NCI-H2227 (cell line): ENCODE results near the gene ABLIM1.

Source experiments
- DNase-seq: peaks from one replicate; lab custom pipeline; 2025; ENCODE audit not compliant: unreplicated experiment; lab: John Stamatoyannopoulos, UW

The ABLIM1 gene

DNA sequence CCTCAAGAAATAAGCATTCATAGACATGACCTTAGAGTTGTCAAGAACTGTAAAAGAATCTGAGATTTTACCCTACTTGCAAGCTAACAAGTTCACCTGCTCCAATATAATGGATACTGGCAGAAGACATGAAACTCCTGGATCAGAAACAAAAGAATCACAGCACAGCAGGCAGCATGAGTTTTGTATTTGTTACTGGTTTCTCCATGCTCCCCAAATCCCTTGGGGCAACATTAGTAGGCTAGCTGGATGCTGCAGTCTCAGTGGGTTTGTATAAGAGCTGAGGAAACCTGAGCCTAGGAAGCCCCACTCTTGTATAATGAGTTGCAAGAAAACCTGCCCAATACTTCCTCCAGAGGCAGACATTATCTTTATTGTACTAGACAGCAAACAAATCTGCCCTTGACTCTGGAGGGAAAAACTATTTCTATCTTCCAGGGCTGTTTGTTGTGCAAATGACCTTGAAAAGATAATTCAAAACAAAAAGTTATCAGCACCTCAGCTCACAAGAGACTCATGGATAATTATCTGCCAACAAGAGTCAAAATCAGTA lies 64.8 kb downstream of the ABLIM1 start:
- DNase-seq, result no peak

DNA sequence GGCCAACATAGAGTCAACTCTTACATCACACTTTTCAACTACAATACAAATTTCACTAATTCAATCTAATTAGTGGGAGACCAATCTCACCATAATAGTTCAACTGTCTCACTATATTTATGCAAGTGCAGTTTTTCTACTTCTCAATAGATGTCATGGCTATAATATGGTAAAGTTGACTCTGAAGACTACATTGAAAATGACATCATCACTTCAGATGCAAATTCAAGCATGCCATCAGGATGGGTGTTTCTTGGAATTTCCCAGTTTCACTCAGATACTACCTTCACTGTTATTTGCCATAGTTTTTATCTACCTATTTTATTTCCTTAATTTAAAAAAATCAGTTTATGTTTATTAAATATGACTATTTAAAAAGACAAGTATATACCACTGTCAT lies 67.1 kb downstream of the ABLIM1 start:
- DNase-seq, result no peak

DNA sequence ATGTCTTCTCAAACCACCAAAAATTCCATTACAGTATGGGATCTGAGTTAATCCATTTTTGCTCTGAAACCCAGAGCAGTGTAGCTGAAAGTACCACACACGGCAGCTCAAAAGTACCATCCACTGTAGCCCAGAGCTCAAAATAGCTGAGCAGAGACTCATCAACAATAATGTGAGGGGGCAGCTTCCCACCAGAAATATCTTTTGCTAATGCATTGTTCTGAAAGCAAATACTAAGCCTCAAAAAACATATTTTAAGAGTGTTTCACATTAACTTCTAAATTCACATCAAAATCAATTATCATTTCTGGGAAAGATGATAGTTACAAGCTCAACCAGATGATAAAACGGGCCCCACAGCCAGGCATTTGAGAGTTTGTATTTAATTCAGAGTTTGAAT lies 73.7 kb downstream of the ABLIM1 start:
- DNase-seq, result no peak

DNA sequence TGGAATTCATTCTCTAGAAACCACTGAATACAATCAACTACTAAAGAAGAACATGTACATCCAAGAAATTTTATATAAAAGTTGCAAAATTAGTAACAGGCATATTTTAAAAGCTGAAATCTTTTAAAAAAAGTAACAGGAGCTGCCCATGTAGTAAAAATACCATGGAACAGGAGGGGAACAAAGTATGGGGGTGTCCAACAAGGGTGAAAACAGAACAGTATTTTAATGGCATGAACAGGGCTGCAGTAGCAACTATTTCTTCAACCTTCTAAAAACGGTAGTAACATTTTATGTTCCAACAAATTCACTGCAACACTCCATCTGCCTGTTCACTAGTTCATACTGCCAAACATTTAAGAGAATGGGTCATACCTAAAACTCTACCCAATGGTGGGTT lies 77.0 kb downstream of the ABLIM1 start:
- no peak for DNase-seq

DNA sequence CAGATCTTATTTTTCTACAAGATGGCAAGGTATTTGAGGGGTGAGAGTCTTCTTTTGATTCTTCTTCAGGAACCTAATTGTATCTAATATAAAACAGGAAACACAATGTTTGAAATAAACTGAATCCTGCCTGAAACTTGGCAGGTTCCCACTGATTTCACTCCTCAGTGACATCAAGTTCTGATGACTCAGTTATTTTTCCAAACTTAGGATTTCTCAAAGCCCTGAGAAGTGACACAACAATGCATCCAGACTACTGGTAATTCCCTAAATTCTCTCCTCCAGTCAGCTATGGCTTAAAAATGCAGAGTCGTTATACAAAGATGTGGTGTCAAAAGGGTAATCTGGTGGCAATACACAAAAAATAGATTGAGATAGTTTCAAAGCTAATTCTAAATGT lies 80.9 kb downstream of the ABLIM1 start:
- no peak for DNase-seq

DNA sequence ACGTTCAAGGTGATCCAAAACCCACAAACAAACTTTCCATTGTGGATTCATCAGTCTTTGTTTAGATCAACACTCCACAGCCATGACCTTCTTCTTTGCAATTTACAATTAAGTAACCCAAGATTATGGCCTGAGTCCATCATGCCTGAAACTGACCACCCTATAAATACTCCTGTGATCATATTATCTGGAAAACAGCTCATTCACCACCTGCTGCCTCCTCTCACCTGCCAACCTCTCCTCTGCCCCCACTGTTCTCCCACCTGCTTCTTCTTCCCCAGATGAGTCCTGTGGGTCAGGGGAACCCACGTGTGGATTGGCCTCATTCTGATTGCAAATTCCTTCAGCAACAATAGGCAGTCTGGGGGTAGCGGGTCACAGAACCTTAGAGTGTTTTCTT lies 81.4 kb downstream of the ABLIM1 start:
- no peak for DNase-seq

DNA sequence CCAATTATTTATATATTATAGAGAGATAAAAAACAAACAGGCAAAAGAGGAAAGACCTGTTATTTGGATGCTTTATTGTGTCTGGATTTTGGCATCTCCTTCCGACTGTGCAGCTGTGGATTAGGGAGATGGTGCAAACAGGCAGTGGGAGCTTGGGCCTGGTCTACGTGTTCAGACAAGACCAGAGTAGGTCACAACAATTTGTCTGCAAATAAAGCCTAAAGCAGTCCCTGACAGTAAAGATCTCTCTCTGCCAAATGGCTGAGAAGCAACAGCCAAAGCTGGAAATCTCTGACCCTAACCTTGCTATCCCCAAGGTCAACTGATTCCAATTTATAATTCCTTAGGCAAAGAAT lies 82.0 kb downstream of the ABLIM1 start:
- no peak for DNase-seq

DNA sequence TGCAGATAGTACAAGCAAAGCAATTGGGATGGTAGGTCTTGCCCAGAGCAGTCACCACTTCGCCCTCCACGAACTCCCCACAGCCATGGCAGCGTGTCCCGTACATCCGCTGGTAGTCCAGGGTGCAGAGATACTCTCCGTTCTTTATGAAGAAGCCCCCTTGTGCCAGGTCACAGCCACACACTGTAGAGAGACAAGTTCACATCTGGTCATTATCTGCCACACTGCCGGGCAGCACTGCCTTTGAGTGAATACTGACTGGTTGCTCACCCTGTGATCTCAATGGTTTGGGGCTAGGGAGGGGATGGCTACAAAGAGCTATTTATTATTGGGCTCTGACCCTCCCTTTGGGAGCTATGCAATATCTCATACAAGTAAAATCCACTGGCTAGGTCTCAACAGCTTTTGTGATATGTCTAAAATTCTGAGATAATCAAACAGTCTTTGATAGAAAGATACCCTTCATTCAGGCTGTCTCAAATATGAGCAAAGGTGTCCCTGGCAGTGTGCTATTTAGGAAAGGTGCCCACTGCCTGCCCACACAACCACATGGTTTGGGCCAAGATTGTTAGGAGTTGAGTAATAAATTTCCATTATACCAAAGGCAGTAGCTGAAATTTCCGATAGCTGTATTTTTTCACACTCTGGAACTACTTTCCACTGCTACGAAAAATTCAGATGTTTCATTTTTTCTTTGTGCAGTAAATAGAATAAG lies 82.5 kb downstream of the ABLIM1 start:
- no peak for DNase-seq

DNA sequence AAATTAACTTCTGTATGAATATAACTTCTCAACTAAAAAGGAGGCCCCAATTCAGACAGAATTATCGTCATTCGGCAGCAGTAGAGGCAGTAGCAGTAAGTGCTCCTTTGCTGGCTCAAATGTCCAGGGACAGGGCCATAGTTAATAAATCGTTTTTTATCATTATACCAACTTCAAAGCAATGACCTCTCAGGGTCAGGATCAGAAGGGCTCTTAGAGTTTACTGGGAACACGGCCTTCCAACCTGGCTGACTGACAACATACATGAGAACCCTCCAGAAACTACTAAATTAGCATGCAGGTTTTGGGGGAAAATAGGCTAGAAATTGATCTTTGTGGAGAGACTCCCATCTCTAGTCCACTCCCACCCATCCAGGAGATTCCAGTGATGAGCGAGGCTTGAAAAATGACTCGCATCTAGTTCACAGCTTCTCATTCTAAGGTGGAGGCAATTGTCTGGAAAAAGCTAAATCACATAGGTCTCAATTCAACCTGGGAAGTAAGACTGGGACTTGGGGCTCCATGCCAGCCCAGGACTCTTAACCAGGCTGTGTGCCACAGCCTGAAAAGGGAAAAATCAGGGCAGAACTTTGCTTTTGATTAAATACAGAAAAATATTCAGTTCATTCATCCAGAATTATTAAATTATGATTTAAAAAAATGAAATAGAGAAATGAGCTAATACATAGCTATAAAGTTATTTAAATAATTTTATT lies 84.6 kb downstream of the ABLIM1 start:
- DNase-seq, result no peak

DNA sequence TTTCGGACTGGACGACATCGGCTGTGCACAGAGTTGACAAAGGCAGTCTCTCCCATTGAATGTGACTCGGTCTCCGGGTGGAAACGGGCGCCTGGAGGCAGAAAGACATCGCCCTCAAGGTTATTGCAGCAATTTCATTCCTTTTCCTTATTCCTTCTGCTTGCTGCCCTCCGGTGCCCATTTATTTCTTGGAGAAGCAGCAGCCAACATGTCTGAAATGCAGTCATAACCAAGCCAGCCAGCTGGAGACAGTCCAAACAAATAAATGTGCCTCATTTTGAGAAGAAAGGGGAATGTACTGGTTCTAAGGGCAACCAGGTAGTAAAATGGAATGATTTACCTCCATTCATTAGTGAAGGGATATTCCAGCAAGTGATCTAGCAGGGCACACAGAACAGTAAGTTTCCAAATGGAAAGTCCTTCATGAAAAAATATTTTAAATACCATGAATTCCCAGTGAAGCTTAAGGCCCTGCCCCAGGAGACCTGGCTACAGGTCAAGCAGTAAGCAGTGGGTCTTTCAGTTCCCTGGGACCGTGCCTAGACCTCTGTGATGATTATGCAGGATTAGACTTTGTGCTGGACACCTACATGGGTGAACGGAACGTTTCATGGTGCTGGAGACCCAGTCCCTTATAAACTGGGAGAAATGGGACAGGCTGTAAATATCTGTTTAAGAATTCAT lies 86.6 kb downstream of the ABLIM1 start:
- DNase-seq, result no peak

DNA sequence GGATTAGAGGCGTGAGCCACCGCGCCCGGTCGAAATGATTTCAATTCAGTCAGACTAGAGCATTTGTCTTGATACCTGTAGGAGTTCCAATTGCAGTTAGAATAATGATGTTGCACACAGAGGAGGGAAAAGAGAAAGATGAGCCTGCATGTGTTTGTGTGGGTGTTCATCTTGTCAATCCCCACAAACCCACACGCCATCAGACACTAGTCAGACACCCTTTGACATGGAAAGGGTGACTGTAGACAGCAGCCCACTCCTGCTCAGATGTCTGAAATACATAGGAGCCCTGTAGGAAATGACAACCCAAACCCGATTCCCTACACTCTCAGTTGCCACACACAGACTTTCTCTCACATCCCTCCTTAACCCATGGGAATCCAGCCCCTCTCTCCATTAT lies 92.0 kb downstream of the ABLIM1 start:
- no peak for DNase-seq

DNA sequence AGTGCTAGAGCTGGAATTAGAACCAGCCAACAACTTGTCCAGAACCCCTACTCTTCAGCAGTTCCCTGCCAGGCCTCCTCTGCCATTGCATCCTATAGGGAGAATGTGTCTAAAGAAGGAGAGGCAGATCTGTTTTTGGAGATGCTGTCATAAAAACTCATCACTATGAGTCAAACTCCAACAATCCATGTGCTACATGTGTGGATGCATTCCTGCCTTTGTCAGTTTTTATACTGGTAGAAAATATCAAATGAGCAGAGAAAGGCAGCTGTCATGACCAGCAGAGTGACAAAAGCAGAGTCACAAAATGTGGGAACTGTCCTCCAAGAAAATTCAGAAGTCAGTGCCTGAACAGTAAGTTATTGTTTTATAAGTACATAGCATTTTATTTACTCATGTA lies 93.0 kb downstream of the ABLIM1 start:
- DNase-seq, result no peak

DNA sequence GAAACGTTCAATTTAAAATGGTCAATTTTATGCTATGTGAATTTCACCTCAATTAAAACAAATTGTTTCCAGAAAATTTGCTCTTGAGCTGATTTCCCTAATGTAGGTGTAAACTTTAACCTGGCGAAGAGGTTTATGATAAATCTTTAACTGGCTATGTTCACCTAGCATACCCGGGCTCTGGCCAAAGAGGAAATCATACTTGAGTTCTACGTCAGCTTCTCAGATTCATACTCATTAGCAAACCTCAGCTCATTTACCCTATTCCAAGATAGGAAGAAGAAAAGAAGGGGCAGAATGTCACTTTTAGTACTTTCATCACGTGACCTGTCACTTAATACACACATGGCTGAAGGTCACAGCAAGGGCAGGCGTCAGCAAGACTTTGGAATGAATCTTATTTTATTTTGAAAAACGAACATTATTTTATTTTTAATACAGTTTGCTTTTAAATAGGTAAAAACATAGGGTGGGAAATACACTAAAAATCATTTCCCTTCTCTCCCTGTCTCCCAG lies 97.0 kb downstream of the ABLIM1 start:
- DNase-seq, result no peak

DNA sequence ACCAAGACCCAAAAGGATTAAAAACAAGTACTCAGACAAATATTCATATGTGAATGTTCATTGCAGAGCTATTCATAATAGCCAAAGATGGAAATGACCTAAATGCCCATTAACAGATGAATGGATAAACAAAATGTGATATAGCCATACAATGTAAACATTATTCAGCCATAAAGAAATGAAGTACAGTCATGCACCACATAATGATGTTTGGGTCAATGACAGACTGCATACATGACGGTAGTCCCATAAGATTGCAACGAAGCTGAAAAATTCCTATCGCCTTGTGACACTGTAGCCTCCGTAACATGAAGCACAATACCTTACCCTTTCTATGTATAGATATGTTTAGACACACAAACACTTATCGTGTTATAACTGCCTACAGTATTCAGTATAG lies 97.9 kb downstream of the ABLIM1 start:
- DNase-seq, result no peak

DNA sequence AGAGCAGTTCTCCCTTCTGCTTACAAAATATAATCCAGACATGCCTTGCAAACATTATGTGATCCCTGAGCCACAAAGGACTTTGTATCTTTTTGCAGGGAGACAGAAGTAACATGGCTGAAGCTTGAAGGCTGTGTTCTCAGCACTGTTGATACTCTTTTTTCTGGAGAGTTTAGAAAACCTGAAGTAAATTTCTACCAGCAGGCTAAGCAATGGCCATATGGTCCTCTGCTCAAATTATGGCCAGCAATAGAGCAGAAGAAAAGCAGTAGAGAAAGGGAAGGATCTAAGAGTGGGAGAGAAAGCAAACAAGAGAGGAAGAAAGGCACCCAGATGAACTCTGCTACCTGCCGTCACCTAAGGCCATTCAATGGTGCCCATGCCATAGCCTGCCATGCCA lies 98.4 kb downstream of the ABLIM1 start:
- no peak for DNase-seq

DNA sequence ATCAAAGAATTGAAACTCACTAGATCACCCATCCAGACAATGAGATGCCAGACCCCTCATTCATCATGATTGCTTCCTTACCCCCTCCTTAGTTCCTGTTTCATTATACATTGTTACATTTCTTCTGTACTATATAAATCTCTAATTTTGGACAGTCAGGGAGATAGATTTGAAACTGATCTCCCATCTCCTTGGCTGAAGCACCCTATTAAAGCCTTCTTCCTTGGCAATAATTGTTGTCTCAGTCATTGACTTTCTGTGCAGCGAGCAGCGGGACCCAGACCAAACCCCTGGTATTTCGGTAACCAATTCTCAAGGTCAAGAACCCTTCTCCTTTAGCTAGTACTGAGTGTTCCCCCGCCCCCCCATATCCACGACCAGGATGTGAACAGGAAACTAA lies 100.2 kb downstream of the ABLIM1 start:
- DNase-seq, result no peak

DNA sequence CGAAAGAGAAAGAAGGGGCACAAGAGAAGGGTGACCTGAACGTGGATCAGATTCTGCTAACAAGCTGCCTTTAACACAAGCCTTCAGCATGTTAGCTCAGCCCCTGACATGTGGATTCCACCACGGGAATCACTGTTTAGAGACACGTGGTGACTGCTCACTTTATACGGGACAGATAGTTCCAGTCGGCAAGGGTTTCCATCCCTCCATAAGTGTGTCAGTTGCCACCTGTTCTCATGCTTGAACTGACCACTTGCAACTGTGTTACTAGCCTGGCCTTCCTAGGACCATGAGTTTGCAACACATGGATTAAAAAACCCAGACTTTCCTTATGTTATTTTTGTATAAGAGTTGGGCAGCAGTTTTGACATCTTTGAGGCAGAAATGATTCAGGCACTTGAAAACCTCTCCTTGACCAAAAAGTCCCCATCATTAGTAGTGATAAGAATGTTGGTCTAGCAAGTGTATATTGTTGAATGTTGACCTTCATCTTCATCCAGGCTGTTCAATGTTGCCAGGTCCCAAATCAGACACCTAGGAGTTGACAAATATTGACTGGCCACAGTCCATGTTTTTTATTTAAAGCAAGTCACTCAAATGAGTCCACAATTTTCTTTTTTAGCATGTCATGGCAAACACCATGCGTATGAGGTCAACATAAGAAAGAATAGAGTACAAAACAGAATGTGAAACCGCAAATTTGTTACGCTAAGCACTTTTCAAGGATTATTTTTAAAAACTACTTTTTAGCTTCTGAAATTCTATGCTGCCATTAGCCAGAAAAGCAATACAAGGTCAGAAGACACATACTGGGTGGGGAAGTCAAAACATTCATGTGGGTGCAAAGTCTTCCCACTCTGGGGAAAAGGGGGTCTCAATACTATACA lies 101.6 kb downstream of the ABLIM1 start:
- DNase-seq, result no peak

DNA sequence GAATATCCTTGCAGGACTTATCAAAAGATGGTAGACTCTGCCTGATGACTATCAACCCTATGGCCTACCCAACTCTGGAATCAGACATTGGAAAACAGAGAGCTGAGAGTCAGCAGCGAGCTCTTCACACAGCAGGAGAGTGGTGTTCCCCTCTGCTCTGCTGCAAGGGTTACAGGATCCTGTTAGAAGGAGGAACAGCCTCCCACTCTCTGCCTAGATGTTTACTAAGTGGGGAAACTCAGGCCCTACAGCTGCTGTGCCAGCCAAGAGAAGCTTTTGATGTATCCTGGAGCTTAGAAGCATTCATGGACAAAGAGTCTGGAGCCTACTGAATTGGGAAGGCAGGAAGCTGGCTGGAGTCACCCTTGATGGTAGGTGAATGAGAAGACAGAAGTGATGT lies 104.6 kb downstream of the ABLIM1 start:
- no peak for DNase-seq

DNA sequence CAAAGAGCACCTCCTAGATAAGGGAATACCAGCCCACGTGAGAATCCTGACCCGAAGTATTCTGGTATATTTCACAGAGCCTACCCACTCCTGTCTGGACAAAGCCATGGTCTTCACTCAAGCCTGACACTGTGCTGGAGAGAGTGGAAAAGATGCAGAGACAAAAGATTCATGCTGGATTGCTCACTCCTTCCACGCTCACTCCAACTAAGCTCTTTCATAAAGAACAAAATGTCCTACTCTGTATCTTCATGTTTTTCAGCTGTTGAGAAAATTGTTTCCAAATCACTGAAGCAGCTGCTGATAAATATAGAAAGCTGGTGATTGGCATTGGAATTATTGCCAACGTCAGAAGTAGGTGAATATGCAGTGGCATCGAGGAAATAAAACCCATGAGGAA lies 106.0 kb downstream of the ABLIM1 start:
- no peak for DNase-seq

DNA sequence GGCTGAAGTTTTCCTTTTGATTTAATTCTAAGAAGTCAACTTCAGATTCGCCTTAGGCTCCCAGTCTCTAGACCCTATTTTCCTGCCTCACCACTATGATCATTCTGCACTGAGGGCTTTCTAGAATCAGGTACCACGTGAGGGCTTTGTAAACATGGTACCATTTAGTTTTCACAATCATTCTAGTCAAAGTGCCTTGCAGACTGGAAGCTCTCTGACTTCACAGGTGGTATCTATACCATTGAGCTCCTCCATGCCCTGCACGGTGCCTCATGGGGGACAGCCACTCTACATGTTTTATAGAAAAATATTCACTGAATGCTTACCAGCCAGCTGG lies 106.5 kb downstream of the ABLIM1 start:
- DNase-seq, result no peak
